NCI-H526 treated with DMSO at 0.1 percent for 48 hours (cell line): Measurements from ENCODE around the gene ZBTB20.

ENCODE experiments used
- DNase-seq: peaks from one replicate; lab custom pipeline; 2025; lab: John Stamatoyannopoulos, UW

ZBTB20 gene

DNA sequence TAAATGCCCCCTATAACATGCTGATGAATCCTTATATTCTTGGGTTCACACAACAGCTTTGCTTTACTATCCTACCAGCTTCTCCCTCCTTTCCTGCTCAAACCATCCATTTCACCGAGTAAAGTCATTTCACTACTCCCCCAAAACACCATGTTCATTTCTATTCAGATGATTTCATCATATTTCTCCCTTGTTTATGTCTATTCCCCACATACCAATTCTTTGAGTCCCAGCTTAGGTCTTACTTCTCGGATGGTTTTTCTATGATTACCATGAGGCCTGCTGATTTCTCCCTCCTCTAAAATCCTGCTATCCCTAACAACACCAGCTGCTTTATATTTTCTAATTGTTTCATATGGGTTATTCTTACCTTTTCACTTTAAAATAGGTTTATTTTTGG is 621.8 kb downstream of the ZBTB20 start:
- DNase-seq: no peak

DNA sequence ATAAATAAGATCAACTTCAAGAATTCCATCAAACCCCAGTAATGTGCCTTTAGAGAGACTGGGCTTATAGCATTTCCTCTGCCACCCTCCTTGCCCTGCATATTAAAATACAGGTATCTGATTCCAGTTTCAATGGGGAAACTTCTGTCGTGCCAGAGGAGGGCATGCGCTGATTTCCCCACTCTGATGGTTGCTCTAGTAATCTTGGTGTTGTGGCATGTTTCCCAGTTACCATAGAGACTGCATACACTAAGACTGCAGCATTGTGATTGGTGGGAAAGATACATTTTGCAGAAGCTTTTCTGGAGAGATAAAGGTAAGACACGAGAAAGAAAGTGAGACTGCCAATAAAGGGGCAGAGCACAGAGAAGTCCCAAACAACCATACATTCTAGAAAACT is 627.7 kb downstream of the ZBTB20 start:
- no peak for DNase-seq

DNA sequence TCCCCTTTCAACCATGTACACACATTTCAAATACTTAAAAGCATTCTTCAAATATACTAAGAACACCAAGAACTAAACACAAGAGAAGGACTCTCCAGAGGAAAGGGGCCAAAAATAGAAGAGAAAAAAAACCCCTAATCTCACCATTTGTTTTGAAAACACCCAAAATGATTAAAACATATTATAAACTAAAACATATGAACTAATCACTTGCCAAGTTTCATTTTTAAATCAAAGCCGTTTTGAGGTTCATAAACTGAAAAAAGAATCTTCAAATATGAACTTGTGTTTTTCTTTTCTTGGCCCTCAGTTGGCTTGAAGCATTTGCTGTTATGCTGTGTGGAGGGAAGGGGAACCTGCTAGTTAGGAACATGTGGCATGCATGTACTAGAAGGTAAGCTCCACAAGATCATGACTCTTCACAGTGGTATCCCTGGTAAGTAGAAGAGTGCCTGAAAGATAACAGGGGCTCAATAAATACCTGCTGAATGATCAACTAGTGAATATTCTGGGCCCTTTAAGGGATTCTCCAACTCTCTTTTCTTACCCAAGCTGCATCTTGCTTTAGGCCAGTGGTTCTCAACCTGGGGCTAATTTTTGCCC is 628.8 kb downstream of the ZBTB20 start:
- DNase-seq: no peak

DNA sequence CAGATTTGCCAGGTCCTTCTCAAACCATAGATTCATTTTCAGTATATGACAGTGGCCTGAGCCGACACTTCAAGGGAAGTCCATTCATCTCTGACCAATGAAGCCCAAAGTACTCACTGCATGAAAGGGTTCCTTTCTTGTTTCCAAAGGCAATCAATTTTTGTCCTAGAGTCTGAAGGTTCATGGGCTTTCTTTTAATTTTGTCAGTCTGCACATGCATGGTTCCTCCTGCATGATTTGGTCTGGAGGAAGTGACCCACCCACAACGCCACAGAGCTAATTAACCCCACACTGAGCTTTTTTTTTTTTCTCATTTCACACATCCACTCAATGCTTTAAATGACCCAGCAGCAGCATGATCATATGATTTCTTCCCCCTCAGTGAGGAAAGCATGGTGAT is 636.9 kb downstream of the ZBTB20 start:
- DNase-seq: no peak

DNA sequence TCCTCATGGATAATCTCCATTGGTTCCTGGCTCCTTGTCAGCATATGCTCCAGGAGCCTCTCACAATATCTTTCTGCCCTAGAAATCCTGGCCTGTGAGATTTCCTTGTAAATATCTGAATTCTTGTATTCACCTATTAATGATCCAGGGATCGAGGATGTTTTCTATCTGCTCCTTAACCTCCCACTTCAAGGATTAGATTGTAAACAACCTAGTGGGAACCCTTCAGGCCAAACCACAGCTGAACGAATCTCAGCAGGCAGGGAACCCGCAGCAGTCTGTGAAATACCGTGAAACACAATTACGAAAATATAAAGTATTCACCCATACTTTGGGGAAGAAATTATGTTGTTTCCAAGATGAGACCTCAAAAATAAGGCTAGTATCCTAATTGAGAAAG is 637.3 kb downstream of the ZBTB20 start:
- DNase-seq: no peak

DNA sequence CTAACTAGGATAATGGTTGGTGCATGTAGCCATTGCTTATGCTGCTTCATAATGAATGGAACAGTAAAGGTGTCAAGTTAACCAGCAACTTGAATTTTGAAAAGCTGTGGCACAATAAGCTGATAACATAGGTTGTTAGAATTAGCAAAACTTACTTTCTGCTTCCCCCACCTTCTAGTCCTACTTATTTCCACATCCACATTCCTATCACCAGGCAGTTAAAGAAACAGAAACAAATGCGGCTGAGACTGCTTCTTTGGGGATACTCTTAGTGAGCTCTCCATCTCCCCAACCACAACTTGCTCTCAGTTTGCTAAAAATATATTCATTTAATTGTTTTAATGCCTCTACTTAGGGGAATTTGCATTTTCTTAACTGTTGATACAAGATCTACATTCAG is 638.1 kb downstream of the ZBTB20 start:
- DNase-seq: no peak

DNA sequence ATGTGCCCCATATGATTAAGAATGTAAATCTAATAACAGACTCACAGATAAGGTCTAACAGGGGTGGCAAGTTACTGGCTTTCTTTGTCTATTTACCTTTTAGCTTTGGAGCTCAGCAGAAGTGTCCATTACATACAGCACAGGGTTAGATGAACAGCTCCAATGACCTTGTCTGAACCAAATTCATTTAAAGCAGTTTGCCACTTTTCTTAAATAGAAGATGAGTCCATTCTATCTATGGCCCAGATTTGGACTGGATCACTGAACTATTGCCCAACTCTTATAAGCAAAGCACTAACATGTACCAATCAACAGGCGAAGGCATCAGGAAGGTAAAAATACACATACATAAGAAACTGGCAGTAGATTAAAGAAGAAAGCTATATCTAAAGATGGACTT is 638.9 kb downstream of the ZBTB20 start:
- DNase-seq: no peak

DNA sequence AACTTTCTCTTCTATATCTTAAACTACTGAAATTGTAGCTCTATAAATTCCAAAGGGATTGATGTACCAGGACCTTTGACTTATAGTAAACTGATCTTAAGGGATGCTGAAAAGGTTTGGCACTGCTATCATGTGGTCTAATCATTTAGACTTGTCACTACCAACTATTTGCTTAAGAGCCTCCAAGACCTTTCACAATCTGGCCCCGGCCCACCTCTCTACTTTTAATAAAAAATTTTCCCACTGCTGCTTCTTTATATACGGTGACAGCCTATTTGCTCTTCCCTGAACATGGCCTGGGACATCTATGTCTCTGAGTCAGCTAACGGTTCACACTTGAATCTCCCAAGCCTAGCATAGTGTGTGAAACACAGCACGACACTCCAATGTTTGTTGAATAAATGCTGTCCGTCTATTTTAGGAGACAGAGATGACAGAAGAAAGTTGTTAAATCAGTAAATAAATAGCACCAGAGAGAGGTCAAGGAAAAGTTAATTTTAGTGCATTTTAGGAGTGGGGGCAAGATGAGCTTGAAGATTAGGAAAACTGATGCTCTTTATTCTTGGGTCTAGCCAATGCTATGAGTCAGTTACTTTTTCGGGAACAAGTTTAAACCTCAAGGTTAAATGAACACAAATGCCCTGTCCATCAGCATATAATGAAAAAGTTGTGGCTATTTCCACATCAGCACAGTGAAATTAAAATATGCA is 640.3 kb downstream of the ZBTB20 start:
- DNase-seq: no peak

DNA sequence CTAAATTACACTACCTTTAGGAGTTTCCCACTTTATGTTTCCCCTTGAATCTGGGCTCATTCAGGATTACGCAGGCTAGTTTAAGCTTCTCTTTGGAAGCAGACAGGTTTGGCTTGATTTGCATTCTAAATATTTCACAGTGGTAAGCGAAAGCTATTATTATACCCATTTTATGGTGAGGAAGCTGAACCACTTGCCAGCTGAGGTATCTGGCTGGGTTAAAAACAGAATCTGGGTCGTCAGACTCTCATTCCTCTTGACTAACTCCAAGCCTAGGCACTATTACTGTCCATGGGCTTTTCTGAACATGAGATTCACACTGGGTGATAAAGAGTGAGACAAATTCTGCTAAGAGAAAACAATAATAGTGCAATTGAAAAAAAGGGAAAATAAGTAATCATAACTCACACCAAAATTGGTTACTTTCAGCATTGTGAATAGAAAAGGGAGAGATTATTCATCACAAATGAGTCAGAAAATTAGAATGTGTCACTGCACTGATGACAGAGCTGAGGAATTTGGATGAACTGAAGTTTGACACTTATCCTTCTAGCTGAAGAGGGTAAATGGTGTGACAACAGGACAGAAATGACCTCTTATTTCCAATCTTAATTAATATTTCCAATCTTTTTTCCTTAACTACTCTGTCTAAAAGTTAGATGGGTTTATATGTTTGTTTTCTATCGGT is 642.0 kb downstream of the ZBTB20 start:
- no peak for DNase-seq

DNA sequence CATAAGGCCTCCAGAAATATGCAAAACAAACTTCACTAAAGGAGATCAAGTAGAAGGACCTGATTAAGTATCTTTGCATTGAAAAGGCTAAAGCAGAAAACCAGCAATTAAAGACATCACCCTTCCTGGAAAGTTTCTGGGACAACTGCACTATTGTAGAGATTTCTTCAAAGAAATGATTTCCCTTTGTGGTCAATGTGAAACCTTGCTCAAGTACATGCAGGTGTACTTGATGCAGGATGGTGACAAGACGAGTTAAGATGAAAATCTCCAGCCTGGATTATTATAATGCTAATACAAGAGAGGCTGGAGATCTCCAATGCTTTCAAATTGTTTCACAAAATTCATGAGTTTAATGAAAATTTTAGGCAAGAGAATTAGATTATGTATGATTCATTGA is 644.9 kb downstream of the ZBTB20 start:
- DNase-seq: no peak

DNA sequence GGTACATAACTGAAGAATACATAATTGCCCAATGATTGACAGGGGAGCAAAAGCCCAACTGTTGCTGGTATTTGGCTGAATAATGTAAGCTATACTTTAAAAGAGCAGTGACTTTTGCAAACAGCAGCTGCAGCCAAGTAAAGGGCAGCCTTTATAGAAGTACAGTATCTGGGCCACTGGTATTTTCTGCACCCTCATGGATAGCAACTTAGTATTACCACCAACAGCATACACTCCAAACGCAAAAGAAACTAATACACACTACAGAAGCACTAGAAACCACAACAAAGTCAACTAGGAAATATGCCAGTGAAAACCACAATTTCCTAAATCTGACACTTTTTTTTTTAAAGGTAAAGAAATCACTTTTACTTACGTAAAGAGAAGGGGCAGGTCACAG is 647.1 kb downstream of the ZBTB20 start:
- DNase-seq: no peak

DNA sequence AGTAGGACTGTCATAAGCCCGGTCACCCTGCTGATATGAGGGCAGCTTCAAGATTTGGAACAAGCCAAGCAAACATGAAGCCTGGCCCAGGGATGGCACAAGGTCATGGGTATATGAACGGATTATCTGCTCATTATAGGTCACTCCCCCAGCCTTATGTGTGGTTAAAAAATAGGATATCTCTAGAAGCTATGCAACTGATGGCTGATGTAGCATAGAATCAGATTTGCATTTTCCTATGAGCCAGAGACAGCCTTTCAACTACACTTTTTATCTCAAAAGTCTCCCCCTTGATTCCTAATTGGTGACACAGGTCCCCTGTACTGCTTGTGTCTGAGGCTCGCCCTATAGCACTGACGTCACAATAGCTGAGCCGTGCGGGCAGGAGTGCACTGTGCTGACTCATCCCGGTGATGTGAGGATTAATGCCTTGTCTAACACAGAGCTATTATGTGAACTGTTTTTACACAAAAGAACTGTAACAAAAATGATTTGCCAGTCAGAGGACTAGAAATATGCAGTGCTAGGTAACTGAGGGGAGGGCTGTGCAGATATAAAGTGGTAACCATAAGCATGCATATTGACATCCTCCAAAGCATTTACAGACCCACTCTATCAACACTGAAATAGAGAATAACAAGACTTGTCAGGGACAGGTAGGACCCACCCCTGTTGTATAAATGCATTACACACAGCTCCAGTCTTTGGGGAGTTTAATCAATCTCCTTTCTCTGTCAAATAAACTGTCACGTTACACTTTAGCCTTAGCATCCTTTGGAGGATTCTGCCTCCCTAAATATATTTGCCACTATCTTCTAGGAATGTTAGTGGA is 648.3 kb downstream of the ZBTB20 start:
- DNase-seq: no peak

DNA sequence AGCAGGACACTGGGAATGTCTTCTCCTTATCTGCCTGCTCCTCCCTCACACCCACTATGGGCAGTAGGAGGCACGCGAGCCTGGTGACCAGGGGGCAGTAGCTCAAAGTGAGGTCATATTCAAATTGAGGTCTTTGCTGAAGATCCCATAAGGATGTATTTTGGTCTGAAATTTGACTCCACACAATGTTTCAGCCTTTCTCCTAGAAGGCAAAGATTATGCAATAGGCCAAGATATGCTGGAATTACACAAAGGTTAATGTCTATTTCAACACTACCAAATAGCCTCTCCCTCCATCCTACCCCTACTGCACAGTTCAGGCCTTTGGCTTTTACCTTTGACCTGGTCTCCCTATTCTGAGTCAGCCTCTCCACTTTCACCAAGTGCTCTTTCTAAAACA is 650.2 kb downstream of the ZBTB20 start:
- no peak for DNase-seq

DNA sequence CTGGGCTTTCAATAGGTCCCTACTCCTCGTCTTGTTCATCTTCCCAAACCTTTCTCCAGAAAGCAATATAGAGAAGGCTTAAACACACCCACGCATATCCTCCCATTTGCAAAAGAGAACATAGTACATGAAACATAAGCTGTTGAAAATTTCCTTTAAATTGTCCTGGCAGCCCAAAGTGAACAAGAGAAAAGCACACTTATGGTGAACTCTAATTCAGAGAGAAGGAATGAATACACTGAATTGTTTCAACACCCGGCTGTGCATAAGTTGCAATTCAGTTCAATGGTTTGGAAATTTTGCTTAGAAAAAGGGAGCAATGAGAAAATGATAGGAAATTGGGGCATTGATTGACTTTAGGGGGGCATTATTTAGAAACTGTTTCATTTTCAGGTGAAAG is 650.6 kb downstream of the ZBTB20 start:
- no peak for DNase-seq

DNA sequence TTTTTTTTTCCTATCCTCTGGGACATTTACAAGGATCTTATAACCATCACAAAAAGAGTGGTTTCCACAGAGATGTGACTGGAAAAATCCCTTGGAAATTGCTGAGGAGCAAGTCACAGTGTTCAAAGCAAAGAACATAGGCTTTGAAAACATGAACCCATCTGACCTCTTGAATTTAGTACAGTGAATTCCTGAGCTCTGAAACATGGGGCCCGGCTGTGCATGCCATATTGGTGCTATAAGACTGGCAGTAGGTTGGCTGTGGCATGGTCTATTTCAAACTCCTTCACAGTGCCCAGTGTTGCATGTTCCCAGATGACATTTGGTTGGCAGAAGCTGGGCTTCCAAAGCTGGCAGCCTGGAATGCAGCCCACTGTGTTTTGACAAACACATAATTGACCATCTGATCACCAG is 651.1 kb downstream of the ZBTB20 start:
- DNase-seq: no peak

DNA sequence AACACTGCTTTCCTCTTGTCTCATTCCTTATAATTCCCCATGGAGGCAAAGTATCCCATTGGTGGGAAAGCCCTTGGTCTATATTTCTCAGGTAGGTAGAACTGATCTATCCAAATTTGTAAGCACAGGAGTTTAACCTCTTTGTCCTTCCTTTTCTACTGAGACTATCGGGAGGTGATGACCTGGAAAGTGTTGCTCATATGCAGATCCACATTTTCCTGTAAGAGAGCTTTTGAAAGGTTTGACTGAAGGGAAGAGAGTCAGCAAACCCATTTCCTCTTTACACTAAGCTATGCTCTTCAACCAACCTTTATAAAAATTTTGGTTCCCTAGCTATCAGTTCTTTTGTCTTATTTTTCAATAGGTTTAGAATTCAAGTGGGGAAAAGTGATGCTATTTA is 652.6 kb downstream of the ZBTB20 start:
- no peak for DNase-seq

DNA sequence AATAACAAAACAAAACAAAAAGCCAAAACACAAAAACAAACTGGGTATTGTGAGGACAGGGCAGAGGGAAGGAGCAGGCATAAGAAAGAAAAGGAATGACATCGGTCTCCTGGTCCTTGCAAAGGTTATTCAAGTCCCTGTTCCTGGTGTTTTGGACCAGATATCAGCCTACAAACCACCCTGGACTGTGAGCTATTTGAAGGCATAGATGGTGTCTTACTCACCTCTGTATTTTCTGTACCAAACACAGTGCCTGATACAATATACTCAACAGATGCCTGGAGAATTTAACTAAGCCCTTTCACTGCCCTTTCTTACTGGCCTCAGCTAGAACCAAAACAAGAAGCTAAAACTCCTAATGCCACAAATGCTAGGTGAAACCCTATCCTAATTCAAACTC is 656.3 kb downstream of the ZBTB20 start:
- no peak for DNase-seq

DNA sequence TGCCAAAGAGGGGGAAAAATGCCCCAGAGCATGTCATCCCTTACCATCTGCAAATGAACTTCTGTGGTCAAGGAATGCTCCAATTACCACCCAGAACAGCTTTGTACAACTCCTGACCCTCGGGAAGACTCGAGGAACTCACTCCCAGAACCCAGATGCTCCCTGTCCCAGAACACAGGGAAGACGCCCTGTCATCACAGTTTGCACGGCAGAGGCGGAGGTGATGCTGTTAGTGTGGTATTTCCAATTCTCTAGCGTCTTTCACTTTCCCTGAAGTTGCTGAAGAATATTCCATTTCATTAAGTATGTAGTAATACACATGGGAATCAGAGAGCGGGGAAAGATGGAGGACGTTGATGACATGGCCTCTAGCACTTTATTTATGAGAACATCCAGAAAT is 659.6 kb downstream of the ZBTB20 start:
- DNase-seq: no peak

DNA sequence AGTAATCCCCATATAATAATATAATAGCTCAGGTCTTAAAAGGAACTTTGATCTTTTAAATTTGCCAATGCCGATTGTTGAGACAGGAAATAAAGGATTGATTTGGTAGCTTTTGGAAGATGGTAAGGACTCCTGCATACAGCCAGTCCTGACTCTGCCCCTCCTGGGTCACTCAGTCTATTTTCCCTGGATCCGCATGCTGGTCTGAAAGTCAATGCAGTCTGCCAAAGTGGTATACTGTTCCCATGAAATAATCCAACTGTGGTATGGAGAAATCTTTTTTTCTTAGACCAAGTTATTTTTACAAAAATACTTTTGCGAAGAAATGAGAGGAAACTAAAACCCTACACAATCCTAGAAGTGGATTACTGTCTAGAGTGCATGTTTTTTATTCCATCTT is 662.2 kb downstream of the ZBTB20 start:
- DNase-seq: no peak

DNA sequence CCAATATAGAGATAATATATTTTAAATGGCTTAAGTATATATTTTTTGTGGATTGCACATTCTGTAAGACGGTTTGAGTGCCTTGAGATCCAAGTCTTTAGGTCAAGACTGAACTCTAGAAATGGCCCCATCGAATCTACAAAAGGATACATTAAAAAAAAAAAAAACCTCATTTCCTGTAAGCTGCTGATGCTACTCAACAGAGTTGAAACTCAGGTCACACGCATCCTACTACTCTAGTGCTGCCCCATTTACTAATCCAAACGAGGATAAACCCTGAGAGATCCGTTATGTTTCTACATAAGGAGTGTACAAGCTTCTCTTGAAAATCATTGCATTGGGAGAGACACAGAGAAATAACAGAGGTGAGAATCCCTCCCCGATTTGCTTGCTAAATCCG is 666.0 kb downstream of the ZBTB20 start:
- no peak for DNase-seq

DNA sequence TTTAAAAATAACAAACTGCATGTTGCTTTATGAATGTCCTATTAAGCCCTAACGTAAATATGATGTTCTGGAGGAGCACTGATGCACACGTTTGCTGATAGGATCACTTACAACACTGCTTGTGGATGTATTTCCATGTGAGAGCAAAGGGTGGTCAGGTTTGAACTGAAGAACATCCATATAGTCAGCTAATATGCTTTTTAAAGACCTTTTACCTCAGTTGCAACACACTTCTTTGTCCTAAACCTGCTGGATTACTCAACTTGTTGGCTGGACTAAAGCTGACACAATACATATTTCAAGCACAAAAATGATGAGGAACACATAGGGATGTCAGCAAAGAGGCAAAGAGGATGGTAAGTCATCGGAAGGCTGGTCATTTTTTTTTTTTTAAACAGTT is 666.6 kb downstream of the ZBTB20 start:
- no peak for DNase-seq

DNA sequence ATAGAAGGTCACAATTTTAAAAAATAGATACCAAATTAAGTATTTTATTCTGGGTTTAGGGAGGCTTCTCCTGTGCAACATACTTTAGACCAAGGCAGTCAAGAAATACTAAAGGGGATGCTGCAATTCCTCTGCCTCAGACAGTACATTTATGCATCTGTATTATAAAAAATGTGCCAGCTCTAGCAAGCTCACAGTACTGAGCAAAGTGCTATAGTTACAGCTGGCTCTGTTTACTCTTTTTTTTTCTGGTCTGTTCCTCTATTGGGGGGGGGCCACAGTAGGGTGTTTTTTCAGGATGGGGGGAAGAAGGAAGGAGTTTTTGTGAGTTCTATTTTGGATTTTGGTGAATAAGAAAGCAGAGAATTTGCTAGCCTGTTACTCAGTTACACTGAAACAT is 668.3 kb downstream of the ZBTB20 start:
- DNase-seq: no peak

DNA sequence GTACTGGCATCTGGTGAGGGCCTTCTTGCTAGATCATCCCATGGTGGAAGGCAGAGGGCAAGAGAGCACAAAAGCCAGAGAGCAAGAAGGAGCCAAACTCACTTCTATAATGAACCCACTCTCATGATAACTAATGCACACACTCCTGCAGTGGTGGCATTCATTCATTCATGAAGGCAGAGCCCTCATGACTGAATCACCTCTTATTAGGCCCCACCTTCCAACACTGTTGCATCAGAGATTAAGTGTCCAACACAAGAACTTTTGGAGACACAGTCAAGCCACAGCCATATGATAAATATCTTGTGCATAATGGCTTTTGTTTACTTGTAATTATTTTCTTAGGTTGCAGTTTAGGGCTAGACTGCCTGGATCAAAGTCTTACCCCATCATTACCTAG is 670.6 kb downstream of the ZBTB20 start:
- DNase-seq: no peak
